Keratinocyte (primary cell): ENCODE data around the gene PPP1R3C. TPM values are rescaled to one million over a fixed set of nuclear protein-coding genes. Genes with fewer than 3 reads are reported as not detected.

ENCODE experiments used
- DNase-seq: peaks from one replicate; pipeline ENCODE4 v3.0.0-alpha.2; 2011; ENCODE audit warnings: low read depth, missing footprints, low spot score
- FAIRE-seq: peaks from 2 replicates; lab custom pipeline; 2011; peaks lifted over from hg19 to GRCh38; lab: Jason Lieb, UNC
- H2AFZ ChIP-seq: 2 replicates; pipeline ENCODE4 v1.6.0; 2012; ENCODE audit warnings: low read length, control low read depth, inconsistent platforms; ENCODE audit not compliant: control insufficient read depth
- H3K27ac ChIP-seq: 2 replicates; pipeline ENCODE4 v1.5.1; 2011; ENCODE audit warnings: low read length; ENCODE audit not compliant: control insufficient read depth, insufficient read depth
- H3K27me3 ChIP-seq: 3 replicates; pipeline ENCODE4 v1.6.0; 2011; ENCODE audit warnings: low read length; ENCODE audit not compliant: control insufficient read depth, insufficient read depth; ENCODE audit errors: extremely low read depth
- H3K36me3 ChIP-seq, 2 experiments: 2 replicates in 1 of 2; 3 replicates in 1 of 2; pipeline ENCODE4 v1.5.1; 2011; ENCODE audit warnings: low read length in 2 of 2, mild to moderate bottlenecking in 1 of 2; ENCODE audit not compliant: control insufficient read depth in 2 of 2, insufficient read depth in 2 of 2; ENCODE audit errors: extremely low read depth in 1 of 2
- H3K4me1 ChIP-seq: 3 replicates; pipeline ENCODE4 v1.5.1; 2011; ENCODE audit warnings: low read length; ENCODE audit not compliant: control insufficient read depth, insufficient read depth; ENCODE audit errors: extremely low read depth
- H3K4me2 ChIP-seq: 3 replicates; pipeline ENCODE4 v1.6.0; 2011; ENCODE audit warnings: low read depth, low read length; ENCODE audit not compliant: control insufficient read depth, insufficient read depth; ENCODE audit errors: extremely low read depth
- H3K4me3 ChIP-seq, 3 experiments: fragments of 200-600 bp in 1 of 3; sonication (generic) in 1 of 3; 2 replicates in 2 of 3; 3 replicates in 1 of 3; pipeline ENCODE4 v1.5.1; 2011 to 2016; ENCODE audit warnings: low read length in 3 of 3, mild to moderate bottlenecking in 3 of 3, control low read depth in 2 of 3, inconsistent platforms in 1 of 3, low read depth in 1 of 3, mixed read lengths in 1 of 3, mixed run types in 1 of 3, moderate library complexity in 1 of 3; ENCODE audit not compliant: control insufficient read depth in 2 of 3, insufficient read depth in 2 of 3; ENCODE audit errors: extremely low read depth in 1 of 3
- H3K79me2 ChIP-seq: 2 replicates; pipeline ENCODE4 v1.6.0; 2012; ENCODE audit warnings: low read length; ENCODE audit not compliant: control insufficient read depth, insufficient read depth
- H3K9ac ChIP-seq: 3 replicates; pipeline ENCODE4 v1.6.0; 2011; ENCODE audit warnings: low read length; ENCODE audit not compliant: control insufficient read depth, insufficient read depth; ENCODE audit errors: extremely low read depth
- H3K9me1 ChIP-seq: 3 replicates; pipeline ENCODE4 v1.6.0; 2011; ENCODE audit warnings: low read length; ENCODE audit not compliant: control insufficient read depth, insufficient read depth; ENCODE audit errors: extremely low read depth
- H3K9me3 ChIP-seq: 2 replicates; pipeline ENCODE4 v1.5.1; 2012; ENCODE audit warnings: low read depth, low read length; ENCODE audit not compliant: control insufficient read depth
- H4K20me1 ChIP-seq: 3 replicates; pipeline ENCODE4 v1.6.0; 2011; ENCODE audit warnings: low read length; ENCODE audit not compliant: control insufficient read depth, insufficient read depth; ENCODE audit errors: extremely low read depth
- CTCF ChIP-seq, 3 experiments: IDR thresholded peaks in 1 of 3; conservative IDR thresholded peaks in 1 of 3; optimal IDR thresholded peaks in 1 of 3; 2 replicates in 2 of 3; 3 replicates in 1 of 3; pipeline versions ENCODE3 to v1.5.1; 2011; ENCODE audit warnings: low read length in 3 of 3, mild to moderate bottlenecking in 3 of 3, moderate library complexity in 2 of 3, control low read depth in 1 of 3, inconsistent platforms in 1 of 3; ENCODE audit not compliant: insufficient read depth in 2 of 3; ENCODE audit errors: extremely low read depth in 1 of 3
- EZH2 ChIP-seq: IDR thresholded peaks from one replicate; pipeline ENCODE4 v1.6.1; 2012; ENCODE audit warnings: inconsistent platforms, mild to moderate bottlenecking, low read length, moderate library complexity
- dilution Hi-C: fragments of 300-500 bp; cut with MboI; formaldehyde crosslinking; loops from one replicate; pipeline ENCODE4 v1.7.0; 2020; ENCODE audit warnings: low sequenced_read_pairs; ENCODE audit not compliant: extremely low pct_ligation_motif_present
- polyA plus RNA-seq, 5 experiments: library from polyadenylated mRNA; depleted of rRNA in 3 of 5; stranded (reverse) in 3 of 5; stranded (forward) in 1 of 5; unstranded in 1 of 5; fragments of >200 nt; gene quantifications; 1 replicate in 1 of 5; 2 replicates in 3 of 5; 3 replicates in 1 of 5; pipeline versions ENCODE4 v1.2.1 to v1.2.3, GENCODE V29; 2011 to 2012; ENCODE audit warnings: missing spikeins in 2 of 5, low read depth in 1 of 5, low replicate concordance in 1 of 5

PPP1R3C gene
- polyA plus RNA-seq, 1 donor (not counting 4 experiments of a cell fraction or from before 2014, with no cell fraction given), result 7.3 TPM

DNA sequence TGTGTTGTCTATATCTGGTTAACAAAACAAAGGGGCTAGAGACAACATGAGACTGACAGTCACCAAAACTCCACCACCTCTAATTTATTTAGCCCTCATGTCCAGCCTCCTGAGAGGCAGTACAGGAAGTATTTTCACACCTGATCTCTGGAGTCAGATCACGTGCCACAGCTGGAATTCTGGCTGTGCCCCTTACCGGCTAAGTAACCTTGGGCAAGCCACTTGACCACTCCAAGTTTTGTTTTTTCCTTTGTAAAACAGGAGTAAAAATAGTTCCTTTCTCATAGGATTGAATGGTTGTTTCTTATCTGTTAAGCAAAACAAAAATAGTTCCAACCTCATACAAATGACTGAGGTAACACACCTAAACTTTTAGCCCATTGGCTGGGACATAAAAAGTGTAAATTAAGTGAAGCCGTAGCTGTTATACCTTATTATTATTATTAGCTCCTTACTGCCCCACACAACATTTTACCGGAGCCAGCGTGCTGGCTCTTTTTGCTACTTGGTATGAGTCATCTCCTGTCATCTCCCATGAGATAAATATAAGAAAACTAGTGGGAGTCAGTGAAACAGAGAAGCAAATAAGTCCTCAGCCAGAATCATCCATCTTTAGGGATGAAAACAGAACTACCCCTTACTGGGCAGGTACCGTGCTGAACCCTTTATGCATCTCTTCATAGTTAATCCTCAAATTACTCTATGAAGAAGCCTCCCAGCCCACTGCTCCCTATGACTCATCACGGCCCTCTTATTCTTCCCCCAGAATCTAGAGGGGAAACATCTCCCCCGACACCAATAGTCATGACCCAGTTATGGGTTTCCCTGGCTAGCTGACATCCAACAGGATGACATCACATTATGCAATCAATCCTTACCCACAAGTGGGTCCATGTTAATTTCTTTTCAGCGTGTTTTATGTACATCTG is 44.9 kb downstream of the PPP1R3C start:
- Histone ChIP-seq H3K36me3 (no peaks in the 10 kb centered on the region), H3K4me1 (peaks cover 25% of the 10 kb centered on the region), H3K9me3 (no peaks in the 10 kb centered on the region), H2AFZ (no peak overlapping the region), H3K9ac (no peak overlapping the region), H3K4me3 (no peak overlapping the region), H3K79me2 (no peaks in the 10 kb centered on the region), H3K9me1 (no peaks in the 10 kb centered on the region), H3K4me2 (peak overlapping the region; percentile 60), H4K20me1 (no peaks in the 10 kb centered on the region), H3K27me3 (no peaks in the 10 kb centered on the region), H3K27ac (no peak overlapping the region)
- TF ChIP-seq EZH2, result no peak
- TF ChIP-seq CTCF (optimal IDR thresholded peaks at IDR 0.05 in 1 of 3, IDR thresholded peaks at IDR 0.05 in 1 of 3, conservative IDR thresholded peaks at IDR 0.05 in 1 of 3; ENCODE audit: extremely low read depth in 1 of 3, insufficient read depth in 2 of 3, low read length in 3 of 3), result no peak
- FAIRE-seq, result peak; percentile 49
- dilution Hi-C loops, result no loop called here
- DNase-seq, result no peak

DNA sequence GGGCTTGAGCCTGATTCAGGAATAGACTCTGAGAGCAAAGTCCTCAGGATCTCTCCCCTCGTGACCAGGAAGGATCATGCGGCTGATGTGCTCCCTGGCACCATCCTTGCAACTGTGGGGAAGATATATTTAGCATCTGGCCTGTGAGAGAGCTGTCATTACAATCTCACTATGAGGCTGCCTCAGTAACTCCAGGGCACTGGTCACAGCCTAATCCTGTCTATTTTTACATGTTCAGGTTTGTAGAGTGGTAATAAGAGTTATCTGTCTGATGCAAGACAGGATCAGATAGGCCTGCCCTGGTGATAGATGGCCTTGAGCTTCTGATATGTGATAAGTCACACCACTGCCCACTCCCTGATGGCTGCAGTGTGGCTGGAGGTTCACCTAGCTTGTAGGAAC is 50.7 kb downstream of the PPP1R3C start:
- TF ChIP-seq EZH2 (no peak), CTCF (optimal IDR thresholded peaks at IDR 0.05 in 1 of 3, IDR thresholded peaks at IDR 0.05 in 1 of 3, conservative IDR thresholded peaks at IDR 0.05 in 1 of 3; ENCODE audit: extremely low read depth in 1 of 3, insufficient read depth in 2 of 3, low read length in 3 of 3) (no peak)
- Histone ChIP-seq H3K4me1 (no peaks in the 10 kb centered on the region), H3K36me3 (no peaks in the 10 kb centered on the region), H3K27ac (no peak overlapping the region), H2AFZ (no peak overlapping the region), H3K9me1 (no peaks in the 10 kb centered on the region), H3K4me2 (no peak overlapping the region), H3K4me3 (no peak overlapping the region), H3K9ac (no peak overlapping the region), H4K20me1 (no peaks in the 10 kb centered on the region), H3K9me3 (no peaks in the 10 kb centered on the region), H3K27me3 (no peaks in the 10 kb centered on the region), H3K79me2 (no peaks in the 10 kb centered on the region)
- DNase-seq (no peak), FAIRE-seq (no peak)
- dilution Hi-C loops, result no loop called here
